A673 (cell line): ENCODE measurements around the gene COL4A2. TPM values are rescaled to one million over a fixed set of nuclear protein-coding genes. Genes with fewer than 3 reads are reported as not detected.

Experiments
- BruUV-seq: library from RNA; stranded (reverse); fragments of 400-500 nt; replicated peaks from 2 replicates; lab custom pipeline; 2021; lab: Mats Ljungman, UMichigan
- CTCF ChIA-PET: fragments of 300-600 bp; sonication (Branson Sonifier 250); formaldehyde crosslinking; loops from one replicate; lab custom pipeline; 2022; ENCODE audit warnings: antibody characterized with exemption; lab: Charles Lee
- POLR2A ChIA-PET: fragments of 300-600 bp; sonication (Branson Sonifier 250); formaldehyde crosslinking; loops from one replicate; lab custom pipeline; 2022; ENCODE audit warnings: antibody characterized with exemption; ENCODE audit not compliant: low non-redundant PET; lab: Charles Lee
- DNase-seq: peaks from one replicate; pipeline ENCODE4 v3.0.0-alpha.2; 2015; ENCODE audit warnings: low spot score
- H3K27ac ChIP-seq: fragments of 200-600 bp; sonication (generic); 2 replicates; pipeline ENCODE4 v1.5.1; 2016; ENCODE audit warnings: mixed run types, low read depth, mild to moderate bottlenecking, mixed read lengths, antibody characterized with exemption, low read length; ENCODE audit not compliant: poor library complexity, severe bottlenecking
- H3K27me3 ChIP-seq: fragments of 200-600 bp; sonication (generic); replicated peaks from 2 replicates; pipeline ENCODE4 v1.6.1; 2017; ENCODE audit warnings: mixed run types, low read depth, mild to moderate bottlenecking, mixed read lengths, antibody characterized with exemption, low read length; ENCODE audit not compliant: insufficient read depth, poor library complexity
- H3K36me3 ChIP-seq: fragments of 200-600 bp; sonication (generic); 2 replicates; pipeline ENCODE4 v1.6.1; 2016; ENCODE audit warnings: mixed run types, mild to moderate bottlenecking, mixed read lengths, antibody characterized with exemption, low read length; ENCODE audit not compliant: insufficient read depth, poor library complexity, severe bottlenecking
- H3K4me1 ChIP-seq: fragments of 200-600 bp; sonication (generic); 2 replicates; pipeline ENCODE4 v1.6.1; 2017; ENCODE audit warnings: mixed run types, mild to moderate bottlenecking, mixed read lengths, antibody characterized with exemption, low read length; ENCODE audit not compliant: insufficient read depth, poor library complexity, severe bottlenecking
- H3K4me3 ChIP-seq: fragments of 200-600 bp; sonication (generic); 2 replicates; pipeline ENCODE4 v1.5.1; 2016; ENCODE audit warnings: low read depth, mixed run types, mild to moderate bottlenecking, mixed read lengths, low read length; ENCODE audit not compliant: poor library complexity, severe bottlenecking
- H3K9me3 ChIP-seq: fragments of 200-600 bp; sonication (generic); 2 replicates; pipeline ENCODE4 v1.6.1; 2016; ENCODE audit warnings: mixed run types, low read depth, mild to moderate bottlenecking, mixed read lengths, antibody characterized with exemption, low read length; ENCODE audit not compliant: poor library complexity, severe bottlenecking
- CTCF ChIP-seq: fragments of 300-800, 200-600 bp; sonication (generic); conservative IDR thresholded peaks from 2 replicates; pipeline ENCODE4 v1.5.1; 2017; ENCODE audit warnings: low read depth, mild to moderate bottlenecking, antibody characterized with exemption, low read length, moderate library complexity, mixed read lengths
- EZH2 ChIP-seq: fragments of 200-600 bp; sonication (generic); IDR thresholded peaks from 2 replicates; pipeline ENCODE4 v1.6.1; 2017; ENCODE audit warnings: borderline replicate concordance, low read depth, mild to moderate bottlenecking, mixed read lengths, antibody characterized with exemption, low read length; ENCODE audit not compliant: poor library complexity, severe bottlenecking
- intact Hi-C: fragments of 100-400 bp; cut with micrococcal nuclease; formaldehyde crosslinking; loops from one replicate; pipeline ENCODE4 v1.10.0; 2022; ENCODE audit not compliant: unreplicated experiment
- total RNA-seq: library from RNA; stranded (reverse); gene quantifications from 2 replicates; pipeline ENCODE4 v1.2.3, GENCODE V29; 2021

COL4A2 gene
- total RNA-seq, 1 experiment from 2014 or later: 184 TPM

- no TSS peak for BruUV-seq
These were observed 7.7 kb upstream of the COL4A2 start for GRCh38 chr13:110299283-110299840.

GRCh38 chr13:110300090-110300815, 6.8 kb upstream of the COL4A2 start:
- intact Hi-C loops: no loop called here
- Histone ChIP-seq H3K36me3 (no peaks in the 10 kb centered on the region), H3K27ac (no peak overlapping the region), H3K9me3 (no peaks in the 10 kb centered on the region), H3K4me1 (peaks cover 11% of the 10 kb centered on the region), H3K27me3 (no peaks in the 10 kb centered on the region), H3K4me3 (no peak overlapping the region)
- CTCF ChIA-PET: no interaction called here
- DNase-seq: no peak
- POLR2A ChIA-PET: interaction anchor here (0.5 kb wide), 1 partner anchor 93 kb away, joined by 14 read pairs; no protein-coding TSS in a partner anchor
- BruUV-seq: no TSS peak
- TF ChIP-seq CTCF (no peak), EZH2 (no peak)

More at GRCh38 chr13:110299283-110299840, 7.7 kb upstream of the COL4A2 start:
- POLR2A ChIA-PET: no interaction called here
- H3K27me3 ChIP-seq: no peaks in the 10 kb centered on the region
- H3K4me1 ChIP-seq: peaks cover 7% of the 10 kb centered on the region
- intact Hi-C loops: no loop called here
- no peak overlapping the region for H3K27ac ChIP-seq
- no peak overlapping the region for H3K4me3 ChIP-seq
- DNase-seq: no peak
- no peaks in the 10 kb centered on the region for H3K36me3 ChIP-seq
- no peaks in the 10 kb centered on the region for H3K9me3 ChIP-seq
- CTCF ChIA-PET: no interaction called here
- TF ChIP-seq EZH2 (no peak), CTCF (no peak)

GRCh38 chr13:110301083-110301482, 6.0 kb upstream of the COL4A2 start:
- ChIA-PET CTCF (no interaction called here), POLR2A (no interaction called here)
- no peaks in the 10 kb centered on the region for H3K27me3 ChIP-seq
- no TSS peak for BruUV-seq
- no peak overlapping the region for H3K27ac ChIP-seq
- H3K9me3 ChIP-seq: no peaks in the 10 kb centered on the region
- peaks cover 19% of the 10 kb centered on the region for H3K4me1 ChIP-seq
- no peak overlapping the region for H3K4me3 ChIP-seq
- intact Hi-C loops: no loop called here
- no peak for TF ChIP-seq CTCF
- no peak for TF ChIP-seq EZH2
- no peaks in the 10 kb centered on the region for H3K36me3 ChIP-seq
- no peak for DNase-seq
